ENCODE measurements around the gene SHB.

SHB gene

GRCh38 chr9:37880916-37881479 is 188.0 kb downstream of the SHB start:
- DNase-seq, result no peak

- no peak for DNase-seq
Observed at GRCh38 chr9:37876376-37876775, 192.7 kb downstream of the SHB start.

GRCh38 chr9:37873955-37874354 is 195.1 kb downstream of the SHB start:
- no peak for DNase-seq

GRCh38 chr9:37870799-37871176 is 198.2 kb downstream of the SHB start:
- no peak for DNase-seq

GRCh38 chr9:37870081-37870798 is 198.8 kb downstream of the SHB start:
- no peak for DNase-seq

Data from activated CD4-positive, alpha-beta T cell treated with anti-CD3 and anti-CD28 coated beads, Interleukin-2, amount 50 U/mL, for 48 hours (primary cell).